Smooth muscle cell of the brain vasculature (primary cell): ENCODE measurements around the gene GCLC.
"Not testable (repeated sequence)": the region's sequence is repeated elsewhere in the genome, so short reads cannot be mapped to it uniquely, and the experiment has no call there.

Experiments
- DNase-seq: peaks from one replicate; pipeline ENCODE4 v3.0.0-alpha.2; 2012; ENCODE audit warnings: low read depth, low spot score

GCLC gene

DNA sequence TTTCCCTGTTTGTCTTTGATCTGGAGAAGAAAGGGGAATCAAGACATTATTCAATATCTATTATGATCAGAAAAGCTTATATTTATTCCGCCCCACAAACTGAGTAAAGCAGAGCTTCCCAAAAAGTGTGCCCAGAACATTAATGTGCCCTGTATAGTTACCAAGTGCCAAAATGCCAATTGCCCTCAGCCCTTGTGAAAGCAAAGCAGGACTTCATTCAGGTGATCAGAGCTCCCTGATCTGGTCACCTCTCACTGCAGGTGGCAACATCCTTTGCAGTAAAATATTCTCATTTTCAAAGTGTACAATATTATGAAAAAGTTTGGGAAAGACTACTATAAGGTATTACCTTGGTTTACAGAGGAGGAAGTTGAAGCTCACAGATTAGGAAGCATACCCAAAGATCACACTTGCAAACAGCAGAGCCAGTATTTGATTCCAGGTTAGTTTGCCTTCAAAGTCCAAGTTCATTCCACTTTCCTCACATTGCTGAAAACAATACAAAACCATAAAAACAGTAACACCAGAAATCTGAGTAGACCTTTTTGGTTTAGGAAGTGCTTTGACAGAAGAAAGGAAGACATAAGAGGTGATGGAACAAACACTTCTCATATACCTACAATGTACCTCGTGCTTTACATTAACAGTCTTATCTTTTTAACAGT, 19.6 kb upstream of the GCLC start:
- no peak for DNase-seq

DNA sequence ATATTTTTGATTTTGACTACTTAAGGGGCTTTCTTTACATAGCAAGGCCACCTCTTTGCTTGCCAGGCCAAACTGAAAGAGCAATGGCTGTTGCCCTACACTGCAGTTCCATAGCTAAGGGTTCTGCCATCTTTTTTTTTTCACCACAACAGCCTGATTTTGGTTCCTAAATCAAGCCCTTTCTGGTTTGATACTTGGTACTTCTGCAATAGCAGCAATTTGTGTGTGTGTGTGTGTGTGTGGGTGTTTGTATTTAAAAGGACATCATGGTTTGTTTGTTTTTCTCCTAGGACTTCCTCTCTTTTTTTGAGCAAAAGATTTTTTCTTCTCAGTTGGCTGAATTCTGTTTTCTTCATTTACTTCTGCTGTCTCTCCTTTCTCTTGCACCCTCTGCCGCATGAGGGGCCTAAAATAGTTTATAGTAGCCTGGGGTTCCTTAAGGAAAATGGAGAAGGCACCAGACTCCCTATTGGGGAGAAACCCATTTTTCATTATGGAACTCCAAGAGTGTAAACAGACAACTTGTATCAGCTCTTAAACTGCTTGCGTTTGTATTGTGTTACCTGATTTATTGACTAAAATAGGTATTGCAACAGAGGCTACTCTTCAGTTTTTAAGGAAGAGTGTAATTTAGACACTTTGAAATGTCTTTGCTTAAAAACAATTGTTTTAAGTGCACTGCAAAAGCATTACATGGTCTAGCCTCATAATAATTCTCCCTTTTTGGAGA, 12.2 kb upstream of the GCLC start:
- DNase-seq: no peak

DNA sequence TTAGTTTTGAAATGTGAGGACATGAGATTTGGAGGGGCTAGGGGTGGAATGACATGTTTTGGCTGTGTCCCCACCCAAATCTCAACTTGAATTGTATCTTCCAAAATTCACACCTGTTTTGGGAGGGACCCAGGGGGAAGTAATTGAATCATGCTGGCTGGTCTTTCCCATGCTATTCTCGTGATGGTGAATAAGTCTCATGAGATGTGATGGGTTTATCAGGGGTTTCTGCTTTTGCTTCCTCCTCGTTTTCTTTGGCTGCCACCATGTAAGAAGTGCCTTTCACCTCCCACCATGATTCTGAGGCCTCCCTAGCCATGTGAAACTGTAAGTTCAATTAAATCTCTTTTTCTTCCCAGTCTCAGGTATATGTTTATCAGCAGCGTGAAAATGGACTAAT, 8.7 kb upstream of the GCLC start:
- not testable (repeated sequence) for DNase-seq

DNA sequence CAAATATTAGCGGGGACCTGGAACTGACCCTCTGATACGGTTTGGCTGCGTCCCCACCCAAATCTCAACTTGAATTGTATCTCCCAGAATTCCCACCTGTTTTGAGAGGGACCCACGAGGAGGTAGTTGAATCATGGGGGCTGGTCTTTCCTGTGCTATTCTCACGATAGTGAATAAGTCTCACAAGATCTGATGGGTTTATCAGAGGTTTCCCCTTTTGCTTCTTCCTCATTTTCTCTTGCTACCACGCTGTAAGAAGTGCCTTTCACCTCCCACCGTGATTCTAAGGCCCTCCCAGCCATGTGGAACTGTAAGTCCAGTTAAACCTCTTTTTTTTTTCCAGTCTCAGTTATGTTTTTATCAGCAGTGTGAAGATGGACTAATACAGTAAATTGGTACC, 6.8 kb upstream of the GCLC start:
- DNase-seq: not testable (repeated sequence)

DNA sequence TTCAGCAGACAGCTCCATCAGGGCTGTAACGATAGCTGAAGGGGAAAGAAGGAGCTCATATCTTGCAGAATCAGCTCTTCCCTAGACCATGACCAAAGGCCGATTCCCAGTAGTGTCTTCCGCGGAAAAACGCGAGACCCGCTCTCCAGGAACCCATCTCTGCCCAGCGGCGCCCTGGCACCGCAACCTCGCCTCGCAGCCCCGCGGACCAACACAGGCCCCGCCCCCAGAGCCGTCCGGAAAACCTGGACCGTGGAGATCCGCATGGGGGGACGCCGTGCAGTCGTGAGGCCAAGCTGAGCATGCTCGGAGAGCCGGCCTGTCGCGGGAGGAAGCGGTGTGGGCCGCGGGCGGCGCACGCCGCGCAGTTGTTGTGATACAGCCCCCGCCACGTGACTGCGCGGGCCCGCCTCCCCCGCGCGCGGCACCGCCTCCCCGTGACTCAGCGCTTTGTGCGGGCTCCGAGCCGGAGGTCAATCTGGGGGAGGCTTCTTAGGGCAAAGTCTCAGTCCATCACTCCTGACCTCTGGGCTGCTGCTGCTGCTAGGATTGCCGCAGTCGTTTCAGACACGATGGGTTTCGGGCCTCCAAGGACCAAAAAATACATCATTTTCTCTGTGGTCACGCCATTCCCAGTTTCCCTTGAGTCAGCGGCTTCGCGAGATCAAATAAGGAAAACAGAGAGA, 3.1 kb upstream of the GCLC start:
- DNase-seq: peak; percentile 94

DNA sequence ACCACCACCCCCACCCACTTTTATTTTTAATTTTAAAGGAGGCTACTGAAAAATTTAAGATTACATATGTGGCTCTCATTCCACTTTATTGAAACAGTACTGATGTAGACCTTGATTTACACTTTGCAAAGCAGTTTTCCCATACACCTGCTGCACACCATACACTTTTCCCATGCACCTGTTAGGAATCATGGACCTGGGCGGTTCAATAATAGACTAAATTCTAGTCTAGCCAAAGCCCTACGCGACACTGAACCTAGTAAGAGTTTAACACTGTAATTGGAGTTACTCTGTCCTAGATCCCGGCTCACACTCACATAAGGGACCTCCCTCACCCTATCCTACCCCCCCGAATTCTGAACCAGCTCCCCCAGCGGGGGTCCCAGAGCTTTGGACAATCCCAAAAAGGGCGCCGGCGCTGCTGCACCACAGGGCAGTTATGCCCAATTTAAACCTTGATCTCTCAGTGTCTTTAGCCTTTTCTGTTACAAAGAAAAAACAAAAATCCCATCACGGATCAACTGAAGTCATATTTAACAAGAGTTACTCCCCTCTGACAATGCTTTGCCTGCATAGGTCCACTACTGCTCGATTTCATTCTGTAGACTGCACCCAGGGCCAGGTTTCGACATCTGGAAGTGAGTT, 2.4 kb upstream of the GCLC start:
- no peak for DNase-seq

DNA sequence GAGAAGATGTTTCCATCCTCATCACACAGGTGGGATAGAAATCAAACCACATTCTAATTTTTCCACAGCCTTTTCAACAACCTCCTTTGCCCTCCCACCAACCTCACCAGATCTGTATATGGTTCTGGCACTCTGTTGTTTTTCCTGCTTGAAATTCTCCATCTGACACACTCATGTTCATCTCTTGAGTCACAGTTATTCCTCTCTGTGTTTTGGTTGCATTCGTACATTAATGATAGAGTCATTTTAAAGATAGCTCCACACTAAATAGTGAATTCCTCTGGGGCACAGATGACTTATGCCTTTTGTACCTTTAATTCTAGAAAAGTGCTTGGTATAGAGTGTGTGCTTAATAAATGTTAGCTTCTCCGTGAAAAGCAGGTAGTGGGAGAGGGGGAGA, 1.4 kb upstream of the GCLC start:
- DNase-seq: no peak

DNA sequence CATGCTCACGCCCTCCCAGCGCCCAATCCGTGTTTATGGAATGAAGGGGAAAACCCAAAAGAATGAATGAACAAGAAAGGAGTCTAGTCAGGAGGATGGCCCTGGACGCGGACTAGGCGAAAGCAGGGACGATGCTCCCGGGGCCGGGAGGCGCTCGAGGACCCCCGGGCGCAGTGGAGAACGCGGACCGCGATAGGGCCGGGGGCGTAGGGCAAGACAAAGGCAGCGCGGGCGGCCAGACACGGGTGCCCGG, 758 bp downstream of the GCLC start:
- no peak for DNase-seq

DNA sequence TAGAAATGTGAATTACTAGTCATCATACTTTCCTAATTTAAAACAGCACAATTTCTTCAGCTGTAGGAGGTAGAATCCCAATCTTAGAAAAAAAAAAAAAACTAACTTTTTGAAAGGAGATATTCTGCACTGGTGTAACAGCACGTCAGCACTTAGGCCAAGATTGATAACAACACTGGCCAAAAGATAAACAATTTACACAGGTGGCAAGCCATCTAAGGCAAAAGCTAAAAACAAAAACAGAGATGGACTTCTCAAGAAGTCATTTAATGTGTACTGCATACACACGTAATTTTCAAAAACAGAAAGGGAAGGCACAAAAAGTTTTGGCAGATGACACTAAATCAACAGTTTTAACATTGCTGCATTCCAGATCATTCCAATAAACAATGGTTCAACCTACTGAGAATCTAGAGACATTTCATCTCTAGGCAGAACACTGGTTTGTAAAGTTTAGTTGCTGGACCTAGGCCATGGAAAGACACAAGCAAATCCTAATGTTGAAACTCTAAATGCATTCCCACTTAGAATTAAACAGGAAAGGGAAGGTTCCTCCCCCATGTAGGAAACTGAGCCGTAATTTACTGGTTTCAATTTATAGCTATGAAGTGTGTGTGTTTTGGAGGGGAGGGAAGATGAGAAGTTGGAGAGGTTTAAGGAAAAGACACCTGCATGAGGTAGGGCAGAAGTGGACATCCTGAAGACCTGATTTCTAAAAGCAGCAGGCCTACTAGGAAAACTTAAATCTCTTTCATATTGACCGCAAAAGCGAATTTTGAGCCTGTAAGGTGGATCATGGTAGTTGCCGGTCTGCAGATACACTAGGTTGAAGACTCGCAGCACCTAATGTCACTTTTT, 1.3 kb downstream of the GCLC start:
- no peak for DNase-seq

DNA sequence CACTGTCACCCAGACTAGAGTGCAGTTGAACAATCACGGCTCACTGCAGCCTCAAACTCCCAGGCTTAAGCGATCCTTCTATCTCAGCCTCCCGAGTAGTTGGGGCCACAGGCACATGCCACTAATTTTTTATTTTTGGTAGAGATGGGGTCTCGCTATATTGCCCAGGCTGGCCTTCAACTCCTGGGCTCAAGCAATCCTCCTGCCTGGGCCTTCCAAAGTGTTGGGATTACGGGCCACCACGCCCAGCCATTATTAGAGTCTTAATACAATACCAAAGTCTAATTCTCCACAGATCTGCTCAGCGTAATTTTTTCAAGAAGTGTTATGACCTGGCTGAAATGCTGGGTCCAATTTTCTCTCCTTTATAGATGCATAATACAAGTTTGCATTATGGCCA, 3.0 kb downstream of the GCLC start:
- no peak for DNase-seq

DNA sequence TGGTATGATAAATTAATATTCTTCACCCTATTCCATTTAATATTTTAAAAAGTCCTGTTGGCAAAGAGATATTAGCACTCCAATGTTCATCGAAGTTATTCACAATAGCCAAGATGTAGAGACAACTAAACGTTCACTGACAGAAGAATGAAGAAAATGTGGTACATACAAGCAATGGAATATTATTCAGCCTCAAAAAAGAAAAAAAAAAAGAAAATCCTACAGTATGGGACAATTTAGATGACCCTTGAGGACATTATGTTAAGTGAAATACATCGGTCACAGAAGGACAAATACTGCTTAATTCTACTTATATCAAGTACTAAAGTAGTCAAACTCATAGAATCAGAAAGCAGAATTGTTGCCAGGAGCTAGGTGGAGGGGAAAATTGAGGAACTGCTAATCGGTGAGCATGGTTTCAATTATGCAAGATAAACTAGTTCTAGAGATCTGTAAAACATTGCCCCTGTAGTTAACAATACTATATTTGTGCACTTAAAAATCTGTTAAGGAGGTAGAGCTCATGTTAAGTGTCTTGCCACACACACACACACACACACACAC, 4.7 kb downstream of the GCLC start:
- DNase-seq: no peak

DNA sequence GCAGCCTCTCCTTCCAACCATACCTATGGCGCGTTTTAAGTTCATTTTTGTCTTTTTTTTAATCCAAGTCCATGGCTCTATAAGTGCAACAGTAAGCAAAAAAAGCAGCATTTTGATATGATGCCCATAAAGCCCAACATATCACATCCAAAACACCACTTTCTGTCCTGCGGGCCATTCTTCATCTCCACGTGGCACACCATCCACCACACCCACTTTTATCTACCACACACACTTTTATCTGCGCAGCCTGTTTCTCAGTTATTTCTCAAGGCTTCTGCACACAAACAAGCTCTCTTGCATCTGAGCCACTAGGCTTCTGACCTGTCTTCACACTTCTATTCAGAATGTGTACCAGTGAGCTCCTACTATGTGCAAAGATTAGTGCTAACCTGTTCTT, 5.3 kb downstream of the GCLC start:
- no peak for DNase-seq

DNA sequence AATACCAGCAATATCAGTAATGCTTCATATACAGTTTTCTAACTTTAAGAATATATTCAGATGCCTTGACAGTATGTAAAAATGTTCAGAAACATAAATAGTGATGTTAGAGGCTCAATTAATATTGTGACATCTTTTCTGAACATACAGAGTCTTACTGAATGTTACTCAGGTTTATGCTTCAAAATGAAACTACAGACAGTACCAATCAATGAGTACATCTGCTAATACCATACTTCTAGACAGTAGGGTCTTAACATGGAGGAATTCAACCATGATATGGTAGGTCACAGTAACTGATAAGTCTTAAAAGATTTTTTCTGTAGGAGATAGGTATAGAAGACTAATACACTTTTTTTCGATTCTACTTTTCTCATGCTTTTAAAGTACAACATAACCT, 8.3 kb downstream of the GCLC start:
- DNase-seq: no peak

DNA sequence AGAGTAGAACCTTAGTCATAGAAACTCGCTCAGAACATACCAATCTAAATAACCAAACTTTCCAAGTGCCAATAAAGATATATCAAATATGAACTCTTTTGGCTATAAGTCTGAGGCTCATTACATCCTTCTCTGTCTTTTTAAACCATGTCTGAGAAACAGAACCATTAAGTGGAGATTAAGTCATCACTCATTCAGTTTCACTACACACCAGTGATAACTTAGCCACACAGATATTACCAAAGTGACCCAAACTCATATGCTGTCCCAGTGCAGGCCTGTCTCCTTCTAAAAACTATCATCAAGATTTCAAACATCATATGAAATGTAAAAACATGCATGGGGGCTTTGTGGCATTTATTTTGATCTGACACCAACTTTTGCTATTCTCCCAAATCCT, 12.0 kb downstream of the GCLC start:
- DNase-seq: no peak

DNA sequence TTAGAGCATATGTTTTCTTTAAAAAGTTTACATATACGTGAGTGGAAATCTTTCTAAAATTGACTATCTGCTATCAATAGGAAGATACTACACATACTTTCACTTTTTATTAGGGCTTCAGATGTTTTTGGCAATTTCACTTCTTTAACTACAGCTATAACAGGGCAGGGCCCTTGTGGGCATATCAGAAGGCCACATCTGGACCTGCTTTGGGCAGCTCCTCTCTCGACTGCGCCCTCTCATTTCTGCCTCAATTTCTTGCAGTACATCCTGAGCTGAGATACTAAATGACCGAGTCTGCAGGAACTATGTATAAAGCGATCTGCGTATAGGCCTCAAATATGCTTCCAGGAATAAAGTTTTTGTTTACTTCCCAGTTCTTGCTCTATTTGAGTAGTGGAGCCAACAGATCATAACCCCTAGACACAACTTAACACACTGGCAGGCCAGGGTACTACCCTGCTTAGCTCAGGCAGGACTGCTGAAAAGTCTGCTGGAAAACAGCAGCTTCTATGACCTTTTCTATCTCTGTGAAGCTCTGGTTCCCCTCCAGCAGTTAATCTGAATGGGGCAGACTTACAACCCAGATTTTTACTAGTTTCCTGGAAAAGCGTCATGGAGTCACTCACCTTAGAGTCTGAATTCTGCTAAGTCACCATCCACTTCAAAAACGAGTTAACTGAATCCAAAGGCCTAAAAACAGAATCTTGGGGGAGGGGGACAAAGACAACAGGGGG, 12.7 kb downstream of the GCLC start:
- no peak for DNase-seq

DNA sequence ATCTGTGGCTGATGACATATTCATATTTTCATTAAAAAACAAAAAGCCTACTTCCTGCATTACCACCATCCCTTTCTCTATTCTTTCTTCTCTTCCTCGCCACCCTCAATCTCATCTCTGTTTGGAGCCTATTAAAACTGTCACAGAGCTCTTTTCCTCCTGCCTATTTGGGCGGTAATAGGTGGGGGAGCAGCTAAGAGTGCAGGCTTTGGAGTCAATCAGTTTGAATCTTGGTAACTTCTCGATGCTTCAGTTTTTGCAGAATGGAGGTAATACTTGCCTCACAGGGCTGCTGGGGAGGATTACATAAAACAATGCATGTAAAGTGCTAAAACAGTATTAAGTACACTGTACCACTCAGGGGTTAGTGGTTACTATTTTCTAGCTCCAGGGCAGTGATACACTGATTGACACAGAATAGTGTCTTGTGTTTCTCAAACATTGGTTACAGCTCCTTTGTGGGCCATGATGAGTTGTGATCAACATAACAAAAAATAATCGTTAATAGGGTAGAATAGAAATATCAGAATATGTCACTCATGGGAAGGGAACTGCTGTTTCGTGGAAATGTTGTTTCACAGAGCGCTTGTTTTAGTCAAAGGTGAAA, 14.0 kb downstream of the GCLC start:
- DNase-seq: no peak

DNA sequence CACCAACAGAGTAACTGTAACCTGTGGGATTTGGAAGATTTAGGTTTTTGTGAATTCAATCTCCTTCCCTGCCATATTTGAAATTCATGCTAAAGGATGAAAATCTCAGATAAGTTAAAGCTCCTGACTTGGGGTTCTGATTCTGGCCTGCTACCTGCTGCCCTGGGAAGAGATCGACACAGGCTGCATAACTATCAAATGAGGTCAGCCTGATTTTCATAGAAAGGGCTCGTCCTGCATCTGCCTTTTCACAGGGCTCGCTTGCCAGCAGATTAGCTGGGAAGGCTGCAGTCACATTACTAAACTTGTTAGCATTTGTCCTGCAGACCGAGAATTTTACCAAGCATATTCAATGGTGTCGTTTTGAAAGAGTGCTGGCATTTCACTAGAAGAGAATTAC, 14.6 kb downstream of the GCLC start:
- DNase-seq: no peak

DNA sequence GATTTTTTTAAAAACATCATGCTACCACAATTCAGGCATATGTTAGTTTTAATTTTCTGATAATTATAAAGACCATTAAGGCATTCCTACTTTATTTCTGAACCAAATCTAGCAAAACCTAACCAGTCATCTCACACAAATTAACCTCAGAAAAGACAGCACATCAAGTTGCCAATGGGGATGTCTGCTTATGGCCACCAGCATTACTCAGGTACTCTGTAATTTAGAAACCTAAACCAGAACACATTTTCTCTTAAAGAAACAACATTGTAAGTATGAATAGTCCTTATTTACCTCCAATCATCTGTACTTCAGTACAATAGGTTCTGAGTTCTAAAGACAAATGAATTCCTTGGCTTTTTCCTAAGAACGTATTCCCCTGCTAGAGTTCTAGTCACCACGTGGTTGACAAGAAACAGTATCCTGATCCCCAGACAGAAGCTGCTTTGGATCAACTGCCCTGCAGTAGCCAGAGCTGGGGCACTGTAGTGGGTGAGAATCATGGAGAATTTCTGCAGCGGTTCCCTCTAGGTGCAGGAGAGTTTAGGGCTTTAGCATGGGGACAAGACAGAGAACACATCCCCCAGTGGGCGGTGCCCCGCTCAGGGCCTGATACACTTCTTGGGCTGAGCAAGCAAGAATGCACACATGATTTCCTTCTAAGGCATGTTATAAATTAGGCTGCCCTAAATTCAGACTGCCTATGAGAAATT, 15.4 kb downstream of the GCLC start:
- no peak for DNase-seq

DNA sequence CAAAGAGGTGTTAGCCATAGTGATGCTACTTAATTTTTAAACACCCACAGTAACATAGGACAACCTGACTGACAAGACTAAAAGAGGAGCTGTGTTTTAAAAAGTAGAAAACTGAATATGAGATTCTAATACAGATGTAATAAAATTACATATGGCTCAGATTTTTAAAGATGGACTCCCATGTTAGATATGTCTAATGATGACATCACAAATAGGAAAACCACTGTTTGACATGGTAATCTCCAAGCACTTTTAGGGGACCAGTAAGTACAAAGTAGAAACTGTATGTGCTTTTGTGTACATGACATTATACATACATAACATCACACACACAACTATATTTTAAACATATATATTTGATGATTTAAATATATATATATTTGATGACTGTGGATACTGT, 16.8 kb downstream of the GCLC start:
- no peak for DNase-seq

DNA sequence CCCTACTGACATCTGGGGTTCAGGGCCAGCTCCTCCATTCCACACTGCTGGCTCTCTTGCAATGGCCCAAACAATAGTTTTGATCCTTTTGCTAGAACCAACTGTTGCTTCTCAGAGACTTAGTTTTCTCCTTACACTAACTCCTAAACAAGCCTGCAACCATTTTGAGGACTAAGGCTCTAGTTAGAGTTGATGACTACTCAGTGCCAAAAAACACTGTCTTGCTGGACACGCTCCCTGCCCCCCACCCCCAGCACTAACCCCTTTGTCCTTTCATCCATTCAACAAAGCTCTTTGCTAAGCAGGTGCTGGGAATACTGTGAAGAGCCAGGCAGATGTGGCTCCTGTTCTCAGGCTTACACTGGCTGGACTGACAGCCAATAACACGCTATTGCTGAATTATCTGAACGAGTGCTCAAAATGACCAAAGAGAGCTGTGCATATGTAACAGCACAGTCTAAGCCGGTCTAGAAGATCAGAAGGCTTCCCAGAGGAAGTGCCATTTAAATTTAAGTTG, 17.6 kb downstream of the GCLC start:
- DNase-seq: no peak
